HG02981 (cell line): Measurements from ENCODE around the gene MNAT1.
A peak's percentile ranks its signal among the peaks of the same experiment; 100 is the strongest.

ENCODE experiments used
- ATAC-seq: cut with Tn5 transposase; IDR thresholded peaks from one replicate; pipeline ENCODE4 v1.9.1; 2021; ENCODE audit warnings: mild to moderate bottlenecking, moderate library complexity; ENCODE audit not compliant: unreplicated experiment

Gene MNAT1

DNA sequence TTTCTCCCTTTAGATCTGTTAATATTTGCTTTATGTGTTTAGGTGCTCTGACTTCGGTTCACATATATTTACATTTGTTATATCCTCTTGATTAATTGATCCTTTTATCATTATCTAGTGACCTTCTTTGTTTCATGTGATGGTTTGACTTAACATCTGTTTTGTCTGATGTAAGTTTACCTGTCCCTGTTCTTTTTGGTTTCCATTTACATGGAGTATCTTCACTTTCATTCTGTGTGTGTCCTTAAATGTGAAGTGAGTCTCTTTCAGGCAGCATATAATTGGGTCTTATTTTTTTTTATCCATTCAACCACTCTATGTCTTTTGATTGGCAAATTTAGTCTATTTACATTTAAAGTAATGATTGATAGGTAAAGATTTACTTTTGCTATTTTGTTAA is 222.1 kb downstream of the MNAT1 start:
- no peak for ATAC-seq

DNA sequence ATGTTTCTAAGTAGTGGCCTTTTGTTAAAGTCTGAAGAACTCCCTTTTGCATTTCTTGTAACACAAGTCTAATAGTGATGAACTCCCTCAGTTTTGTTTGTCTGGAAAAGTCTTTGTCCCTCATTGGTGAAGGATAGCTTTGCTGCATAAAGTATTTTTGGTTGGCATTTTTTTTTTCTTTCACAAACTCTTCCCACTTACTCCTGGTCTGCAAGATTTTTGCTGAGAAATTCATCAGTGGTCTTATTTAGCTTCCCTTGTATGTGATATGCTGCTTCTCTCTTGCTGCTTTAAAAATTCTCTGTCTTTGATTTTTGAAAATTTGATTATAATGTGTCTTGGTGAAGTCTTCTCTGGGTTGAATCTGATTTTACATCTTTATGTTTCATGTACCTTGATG is 223.6 kb downstream of the MNAT1 start:
- no peak for ATAC-seq

DNA sequence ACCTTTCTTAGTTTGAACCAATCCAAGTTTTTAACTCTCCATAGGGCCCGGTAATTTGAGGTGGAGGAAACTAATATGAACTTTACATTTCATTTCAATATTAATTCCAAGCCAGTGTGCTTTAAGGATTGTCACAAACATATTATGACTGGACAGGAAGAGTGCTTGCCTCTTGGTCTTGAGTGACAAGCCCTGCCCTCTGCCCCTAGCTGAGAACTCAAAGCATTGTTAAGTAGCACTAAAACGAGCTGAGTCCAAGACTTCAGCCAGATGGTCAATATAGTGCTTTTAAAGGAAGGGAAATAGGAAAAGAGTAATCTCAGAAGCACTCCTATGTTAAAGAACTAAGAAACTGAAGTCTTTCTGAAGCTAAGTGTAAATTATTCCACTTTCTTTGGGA is 229.2 kb downstream of the MNAT1 start:
- ATAC-seq, result no peak

DNA sequence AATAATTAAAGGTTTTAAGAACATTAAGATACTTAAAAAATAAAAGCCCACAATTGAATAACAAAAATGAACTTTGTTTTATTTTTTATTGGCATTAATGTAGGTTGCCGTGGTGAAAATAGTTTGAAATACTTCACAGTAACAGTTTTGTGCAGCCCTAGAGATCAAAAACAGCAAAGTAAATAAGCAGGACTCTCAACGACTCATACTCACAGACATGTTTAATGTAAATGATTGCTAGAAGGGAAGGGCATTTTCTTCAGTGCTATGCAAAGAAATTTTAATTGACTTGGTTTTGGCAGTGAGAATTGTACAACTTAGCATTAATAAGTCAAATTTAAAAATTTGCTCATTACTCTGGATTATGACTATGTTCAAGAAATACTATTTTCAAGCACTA is 230.3 kb downstream of the MNAT1 start:
- no peak for ATAC-seq

DNA sequence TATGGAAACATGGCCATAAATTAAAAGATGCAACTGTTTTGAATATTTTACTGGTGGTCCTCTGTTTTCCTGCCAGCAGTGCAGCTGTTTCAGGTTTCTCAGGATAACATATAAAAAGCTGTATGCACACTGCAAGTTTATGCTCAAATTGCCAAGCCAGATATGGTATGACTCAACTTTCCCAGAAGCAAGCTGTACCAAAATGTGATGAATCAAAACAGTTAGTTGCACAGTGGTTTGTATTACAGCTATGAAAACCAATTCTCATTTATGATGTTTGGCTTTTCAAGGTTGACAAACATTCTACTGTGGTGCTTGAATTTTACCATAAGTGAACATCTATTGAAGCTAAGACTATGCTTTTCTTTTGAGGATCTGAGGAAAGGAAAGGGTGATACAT is 230.8 kb downstream of the MNAT1 start:
- ATAC-seq, result no peak

DNA sequence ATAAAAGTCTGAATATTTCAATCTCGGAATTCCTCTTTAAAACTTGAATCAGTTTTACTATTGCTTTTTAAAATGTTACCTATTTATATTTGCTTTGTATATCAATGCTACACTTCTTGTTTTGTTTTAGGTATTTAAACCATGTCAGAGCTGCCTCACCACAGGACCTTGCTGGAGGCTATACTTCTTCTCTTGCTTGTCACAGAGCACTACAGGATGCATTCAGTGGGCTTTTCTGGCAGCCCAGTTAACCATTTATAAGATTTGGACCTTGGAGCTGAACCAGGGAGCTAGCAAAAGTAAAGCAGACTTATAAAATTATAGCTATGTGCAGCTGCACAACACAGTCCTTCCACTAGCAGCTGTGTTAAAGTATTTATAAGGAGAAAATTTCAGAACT is 233.5 kb downstream of the MNAT1 start:
- no peak for ATAC-seq

DNA sequence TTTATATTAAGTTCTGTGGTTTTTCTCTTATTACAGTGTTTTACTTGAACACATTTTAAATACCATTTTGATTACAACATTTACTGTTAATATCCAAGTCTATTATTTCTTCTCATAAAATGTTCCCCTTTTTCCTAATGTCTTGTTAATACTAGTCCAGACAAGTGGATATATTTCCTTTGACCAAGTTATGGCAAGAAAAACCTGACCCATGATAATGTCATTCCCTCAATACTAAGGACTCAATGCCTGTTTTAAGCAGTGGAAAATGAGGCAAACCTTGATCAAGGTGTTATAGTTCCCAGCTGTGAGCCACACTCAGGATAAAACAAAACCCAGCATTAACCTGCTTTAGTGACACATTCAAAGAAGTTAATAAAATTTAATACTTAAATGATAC is 234.1 kb downstream of the MNAT1 start:
- ATAC-seq, result no peak

DNA sequence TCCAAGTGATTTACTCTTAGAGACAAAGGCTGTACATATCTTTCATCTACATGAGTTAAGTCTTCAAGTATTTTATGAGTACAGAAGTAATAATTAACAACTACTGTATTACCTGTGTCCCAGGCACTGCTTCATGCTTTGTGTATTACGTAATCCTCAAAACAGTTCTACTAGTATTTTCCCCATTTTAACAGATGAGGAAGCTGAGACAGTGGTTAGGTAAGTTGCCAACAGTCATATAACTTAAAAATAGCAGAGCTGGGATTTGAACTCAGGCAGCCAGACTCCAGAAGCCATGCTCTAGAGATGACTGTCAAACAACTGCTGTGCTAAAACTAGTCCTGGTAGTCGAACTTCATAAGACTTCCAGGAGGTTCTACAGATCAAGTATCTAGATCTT is 235.6 kb downstream of the MNAT1 start:
- ATAC-seq, result no peak

DNA sequence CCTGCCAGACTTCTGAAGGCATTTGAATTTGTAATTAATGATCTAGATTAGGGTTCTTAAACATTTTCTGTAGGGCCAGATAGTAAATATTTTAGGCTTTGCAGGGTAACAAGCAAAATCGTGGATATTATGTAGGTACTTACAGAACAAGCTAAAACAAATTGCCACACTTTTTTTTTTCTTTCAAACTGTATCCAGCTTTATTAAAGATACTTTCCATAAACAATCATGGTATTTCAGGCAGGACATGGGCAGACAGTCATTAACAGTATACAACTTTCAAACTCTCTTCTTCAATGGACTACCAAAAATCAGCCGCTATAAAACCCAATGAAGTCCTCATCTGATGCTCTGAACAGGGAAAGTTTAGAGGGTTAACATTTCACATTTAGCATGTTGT is 236.7 kb downstream of the MNAT1 start:
- no peak for ATAC-seq

DNA sequence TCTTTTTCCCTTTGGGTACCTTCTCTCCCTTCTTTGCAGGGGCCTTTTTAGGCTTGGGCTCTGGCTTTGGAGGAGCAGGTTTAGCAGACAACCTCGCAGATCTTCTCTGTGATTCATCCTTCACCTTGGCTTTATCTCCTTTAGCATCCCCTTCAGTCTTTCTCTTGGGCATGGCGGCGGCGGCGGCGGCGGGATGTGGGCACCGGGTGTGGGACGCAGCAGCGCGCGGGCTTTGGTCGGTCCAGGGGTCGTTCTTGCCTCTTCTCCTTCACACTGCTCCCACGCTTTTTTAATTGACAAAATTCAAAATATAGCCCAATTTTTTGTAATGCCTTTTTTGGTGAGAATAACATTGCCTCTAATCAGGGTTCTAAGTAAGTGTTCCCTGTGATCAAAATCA is 237.7 kb downstream of the MNAT1 start:
- ATAC-seq, result no peak

DNA sequence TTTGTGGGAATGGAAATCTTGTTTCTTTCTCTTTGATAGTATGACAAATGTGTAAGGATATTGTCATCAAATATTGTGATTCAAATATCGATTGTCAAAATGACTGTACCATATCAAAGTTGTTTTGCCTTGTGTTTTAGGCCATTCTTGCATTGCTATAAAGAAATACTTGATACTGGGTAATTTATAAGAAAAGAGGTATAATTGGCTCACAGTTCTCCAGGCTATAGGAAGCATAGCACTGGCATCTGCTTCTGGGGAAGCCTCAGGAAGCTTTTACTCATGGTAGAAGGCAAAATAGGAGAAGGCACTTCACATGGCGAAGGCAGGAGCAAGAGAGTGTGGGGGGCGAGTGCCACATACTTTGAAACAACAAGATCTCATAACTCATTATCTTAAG is 238.5 kb downstream of the MNAT1 start:
- ATAC-seq, result no peak

DNA sequence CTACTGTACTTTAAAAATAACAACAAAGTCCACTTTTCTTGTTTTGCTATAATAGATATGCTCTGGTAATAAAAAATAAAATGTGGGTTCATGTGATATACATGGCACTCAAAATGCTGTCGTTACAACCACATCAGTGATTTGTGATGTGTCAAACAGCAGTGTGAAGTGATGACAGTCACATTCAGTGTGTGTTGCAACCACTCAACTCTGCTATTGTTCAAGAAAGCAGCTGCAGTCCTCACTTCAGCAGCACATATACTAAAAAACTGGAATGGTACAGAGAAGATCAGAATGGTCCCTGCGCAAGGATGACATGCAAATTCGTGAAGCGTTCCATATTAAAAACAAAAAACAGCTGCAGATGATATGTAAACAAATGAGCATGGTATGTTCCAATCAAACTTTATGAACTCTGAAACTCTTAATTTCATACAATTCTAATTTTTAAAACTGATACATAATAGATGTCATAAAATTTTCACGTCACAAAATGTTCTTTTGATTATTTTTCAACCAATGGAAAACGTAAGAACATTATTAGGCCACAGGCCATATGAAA is 239.6 kb downstream of the MNAT1 start:
- ATAC-seq, result no peak

DNA sequence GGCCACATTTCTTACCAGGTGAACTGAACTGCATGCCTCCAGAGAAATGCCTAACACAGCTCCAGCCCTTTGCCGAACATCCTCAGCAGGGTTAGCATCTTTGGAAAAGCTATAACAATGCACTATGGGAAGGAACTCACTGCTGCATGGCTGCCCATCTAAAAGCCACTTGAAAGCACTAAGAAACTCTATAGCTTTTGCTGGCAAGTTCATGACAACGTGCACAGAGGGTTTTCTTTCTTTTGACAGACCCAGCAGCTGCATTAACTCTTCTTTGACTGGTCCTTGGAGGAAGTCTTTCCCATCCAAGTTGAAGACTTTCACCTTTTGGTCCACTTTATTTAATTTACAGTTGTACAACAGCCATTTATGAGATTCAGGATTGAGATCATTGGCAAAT is 241.0 kb downstream of the MNAT1 start:
- no peak for ATAC-seq

DNA sequence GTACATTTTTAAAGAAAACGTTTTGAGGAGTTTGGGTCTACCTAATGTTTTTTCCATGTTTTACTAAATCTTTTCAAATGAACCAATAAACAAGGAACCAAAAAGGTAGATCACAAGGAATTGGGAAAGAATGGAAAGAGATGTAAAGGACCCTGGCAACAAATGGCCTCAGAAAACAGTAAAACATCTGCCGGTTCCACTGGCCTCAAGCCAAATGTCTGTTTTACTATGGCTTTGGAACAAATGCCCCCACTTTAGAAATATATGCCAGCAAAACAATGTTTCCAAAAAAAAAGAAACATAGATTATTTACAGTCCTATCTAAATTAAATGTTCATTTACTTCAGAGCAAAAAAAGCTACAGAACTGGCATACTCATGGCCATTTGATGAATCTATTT is 243.3 kb downstream of the MNAT1 start:
- ATAC-seq, result no peak

DNA sequence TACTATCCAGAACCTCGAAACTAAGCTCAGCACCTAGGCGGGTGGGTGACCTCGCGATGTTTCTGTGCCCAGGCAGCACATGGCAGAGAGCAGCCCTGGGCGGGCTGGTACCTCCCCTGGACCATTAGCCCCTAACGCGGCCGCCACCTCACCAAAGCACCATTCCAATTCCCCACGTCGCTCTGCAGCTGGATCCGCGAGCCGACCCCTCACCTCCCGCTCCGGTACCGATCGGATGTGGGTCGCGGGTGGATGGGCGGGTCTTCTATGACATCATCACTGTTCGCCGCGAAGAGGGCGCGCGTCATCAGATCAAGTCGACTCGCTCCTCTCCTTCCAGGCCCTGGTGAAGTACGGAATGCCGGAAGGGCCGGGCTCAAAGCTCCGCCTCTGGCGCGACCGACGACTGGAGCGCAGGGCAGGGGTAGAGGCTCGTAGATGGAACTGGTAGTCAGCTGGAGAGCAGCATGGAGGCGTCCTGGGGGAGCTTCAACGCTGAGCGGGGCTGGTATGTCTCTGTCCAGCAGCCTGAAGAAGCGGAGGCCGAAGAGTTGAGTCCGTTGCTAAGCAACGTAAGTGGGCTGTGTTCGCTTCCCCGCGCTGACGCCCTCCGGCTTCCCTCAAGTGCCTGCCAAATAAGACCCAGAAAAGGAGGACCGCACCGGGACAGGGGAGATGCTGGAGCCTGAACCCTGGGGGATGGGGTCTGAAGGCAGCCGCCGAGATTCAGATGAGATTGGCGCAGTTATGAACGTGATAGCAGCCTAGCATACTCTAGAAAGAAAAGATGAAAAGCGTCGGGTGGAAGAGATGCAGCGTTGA is 246.5 kb downstream of the MNAT1 start, which contains the start of the genes SLC38A6 and TRMT5:
Gene SLC38A6, plus strand, starts transcription at position 435 of the 822 bp plus-strand sequence. Its CDS starts 33 bp downstream, at position 468.
Gene TRMT5, minus strand, starts transcription at position 269 of the 822 bp plus-strand sequence. Its CDS starts 106 bp downstream, at position 163.
- ATAC-seq, result peak; percentile 82

DNA sequence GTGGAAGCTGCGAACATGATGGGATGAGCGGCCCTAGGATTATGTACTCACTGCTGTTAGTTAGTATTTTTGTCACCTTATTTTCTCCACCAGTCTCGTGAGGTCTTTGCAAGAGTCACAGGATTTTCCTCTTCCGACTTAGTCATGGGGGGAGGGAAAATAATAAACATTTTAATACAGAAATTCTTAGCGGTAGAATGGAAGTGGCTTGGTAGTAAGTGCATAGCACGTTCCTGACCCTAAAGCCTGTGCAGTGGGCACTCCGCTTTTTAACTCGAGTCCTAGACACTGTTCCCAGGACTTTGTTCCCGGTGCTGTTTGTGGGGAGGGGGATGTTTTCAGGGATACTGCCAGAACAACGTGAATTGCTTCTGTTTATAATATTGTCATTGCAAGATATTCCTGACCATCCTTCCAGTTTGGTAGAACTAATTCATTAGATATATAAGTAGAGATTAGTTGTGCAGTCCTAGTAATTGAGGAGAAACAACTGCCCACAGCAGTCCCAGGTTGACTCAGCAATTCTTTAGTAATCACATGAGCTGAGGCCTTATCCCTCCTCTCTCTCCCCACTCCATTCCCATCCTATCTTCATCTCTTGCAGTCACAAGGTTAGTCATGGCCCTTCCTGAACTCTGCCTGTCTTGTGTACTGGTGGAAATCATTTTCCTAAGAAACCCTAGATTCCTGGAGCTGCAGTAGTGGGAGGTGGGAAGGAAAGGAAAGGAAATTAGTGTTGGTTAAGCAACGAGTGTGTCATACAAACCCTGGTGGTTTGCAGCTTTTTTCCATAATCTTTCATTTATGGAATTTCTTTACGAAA is 247.3 kb downstream of the MNAT1 start:
- ATAC-seq, result no peak

DNA sequence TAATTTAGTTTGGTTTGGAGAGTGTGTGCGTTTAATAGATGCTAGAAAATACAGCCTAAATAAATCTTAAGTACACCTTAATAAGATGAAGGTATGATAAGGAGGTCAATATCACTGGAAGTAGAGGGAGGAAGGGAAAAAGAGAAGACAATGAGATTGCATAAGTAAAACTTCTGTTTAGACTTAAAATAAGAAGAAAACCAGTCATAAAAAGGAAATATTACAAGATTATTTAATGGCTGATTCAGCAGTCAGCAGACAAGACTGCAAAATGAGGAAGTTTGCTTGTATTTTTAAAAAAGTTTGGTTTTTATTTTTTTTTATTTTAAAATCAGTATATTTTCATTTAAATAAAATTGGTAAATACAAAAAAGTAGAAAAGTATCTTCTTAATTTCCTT is 249.6 kb downstream of the MNAT1 start:
- ATAC-seq, result no peak

DNA sequence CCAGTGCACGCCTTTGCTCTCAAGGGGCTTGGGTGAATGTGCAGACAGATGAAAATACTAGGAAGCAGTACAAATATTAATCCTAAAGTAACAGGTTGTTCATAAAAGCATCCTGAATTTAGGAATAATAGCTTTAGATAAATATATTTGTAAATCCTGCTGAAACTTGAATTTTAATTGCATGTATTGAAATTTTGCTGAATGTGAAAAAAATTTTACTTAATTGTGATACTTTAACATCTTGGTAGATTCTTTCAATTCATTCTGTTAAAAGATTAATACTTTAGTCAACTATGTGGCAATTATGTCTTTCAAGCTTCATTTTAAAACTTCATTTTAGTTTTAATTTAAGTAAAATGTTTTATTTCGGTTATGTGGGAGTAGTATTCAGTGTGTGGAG is 251.9 kb downstream of the MNAT1 start:
- no peak for ATAC-seq

DNA sequence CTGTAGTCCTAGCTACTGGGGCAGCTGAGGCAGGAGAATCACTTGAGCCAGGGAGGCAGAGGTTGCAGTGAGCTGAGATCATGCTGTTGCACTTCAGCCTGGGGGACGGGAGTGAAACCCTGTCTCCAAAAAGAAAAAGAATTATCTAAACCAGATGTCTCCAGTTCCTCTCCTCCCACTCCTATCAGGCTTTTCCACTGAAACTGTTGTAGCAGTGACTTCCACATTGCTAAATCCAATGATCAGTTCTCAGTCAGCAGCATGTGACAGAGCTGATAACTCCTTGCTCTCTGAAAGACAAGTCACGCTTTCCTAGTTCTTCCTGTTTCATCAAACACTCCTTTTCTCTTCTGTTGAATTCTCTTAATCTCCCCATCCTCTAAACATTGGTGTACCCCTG is 255.0 kb downstream of the MNAT1 start:
- no peak for ATAC-seq

DNA sequence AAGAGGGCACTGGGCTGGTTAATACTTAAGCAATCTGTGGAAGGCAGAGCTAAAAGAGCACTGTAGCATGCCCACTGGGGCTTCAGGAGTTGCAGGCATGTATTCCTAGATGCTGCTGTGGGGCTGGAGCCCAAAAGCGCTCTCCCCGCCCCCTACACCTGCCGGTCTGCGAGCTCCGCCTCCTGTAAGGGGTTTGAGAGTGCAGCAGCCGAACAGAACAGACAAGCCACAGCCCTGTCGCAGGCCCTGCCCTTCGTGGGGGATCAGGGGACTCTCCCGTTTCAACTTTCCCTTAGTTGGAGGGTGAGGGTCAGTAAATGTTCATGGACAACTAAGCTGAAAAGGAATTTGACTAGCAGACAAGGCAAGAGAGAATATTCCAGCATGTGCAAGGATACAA is 264.1 kb downstream of the MNAT1 start:
- ATAC-seq, result no peak

DNA sequence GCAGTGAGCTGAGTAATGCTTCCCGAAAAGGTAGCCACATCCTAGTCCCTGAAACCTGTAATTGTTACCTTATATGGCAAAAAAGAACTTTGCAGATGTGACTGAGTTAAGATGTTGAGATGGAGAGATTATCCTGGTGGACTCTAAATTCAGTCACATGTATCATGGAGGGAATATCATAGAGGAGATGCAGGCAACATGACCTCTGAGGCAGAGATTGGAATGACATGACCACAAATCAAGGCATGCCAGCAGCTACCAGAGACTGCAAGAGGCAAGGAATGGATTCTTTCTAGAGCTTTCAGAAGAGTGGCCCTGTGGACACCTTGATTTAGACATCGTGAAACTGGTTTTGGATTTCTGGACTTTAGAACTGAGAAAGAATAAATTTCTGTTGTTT is 265.0 kb downstream of the MNAT1 start:
- ATAC-seq, result no peak

DNA sequence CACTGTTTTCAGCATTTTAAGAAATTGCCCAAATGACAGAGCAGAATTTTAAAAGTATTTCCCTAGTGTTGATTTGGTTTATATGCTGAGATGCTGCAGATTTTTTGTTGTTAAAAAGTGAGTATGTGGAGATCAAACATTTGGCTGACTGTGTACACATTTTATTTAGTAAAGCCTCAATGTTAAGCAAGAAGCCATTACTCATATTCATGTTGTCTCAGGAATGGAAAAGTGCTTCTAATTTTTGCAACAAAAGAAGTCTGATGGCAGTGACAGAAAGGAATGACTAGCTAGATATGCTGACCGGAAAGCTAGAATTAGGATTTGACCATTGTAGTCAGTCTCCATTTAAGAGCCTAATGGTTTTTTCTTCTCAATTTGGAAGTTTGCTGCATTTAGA is 269.0 kb downstream of the MNAT1 start:
- no peak for ATAC-seq
